Activated CD8-positive, alpha-beta T cell treated with anti-CD3 and anti-CD28 coated beads for 36 hours (primary cell): Measurements from ENCODE around the gene GRAMD4. TPM values are rescaled to one million over a fixed set of nuclear protein-coding genes. Genes with fewer than 3 reads are reported as not detected.

ENCODE experiments used
- ATAC-seq: fragments of 200-7000 bp; cut with Tn5 transposase; one replicate; pipeline ENCODE4 v1.10.0; 2021; ENCODE audit warnings: mild to moderate bottlenecking, moderate library complexity
- CTCF ChIA-PET: fragments of 350-600 bp; sonication (Branson Sonifier 250); formaldehyde crosslinking; loops from one replicate; lab custom pipeline; 2021; ENCODE audit warnings: antibody characterized with exemption; lab: Charles Lee
- POLR2A ChIA-PET: fragments of 350-600 bp; sonication (Branson Sonifier 250); formaldehyde crosslinking; loops from one replicate; lab custom pipeline; 2021; ENCODE audit warnings: antibody characterized with exemption; lab: Charles Lee
- DNase-seq: peaks from one replicate; pipeline ENCODE4 v3.0.0-alpha.2; 2020
- H3K27ac Mint-ChIP-seq: one replicate; pipeline ENCODE4 v1.8.0; 2021; ENCODE audit warnings: mild to moderate bottlenecking, mixed read lengths
- H3K27me3 Mint-ChIP-seq: one replicate; pipeline ENCODE4 v1.8.0; 2021; ENCODE audit warnings: mixed read lengths
- H3K36me3 Mint-ChIP-seq: one replicate; pipeline ENCODE4 v1.8.0; 2021; ENCODE audit warnings: low read depth, mixed read lengths
- H3K4me1 Mint-ChIP-seq: one replicate; pipeline ENCODE4 v1.8.0; 2021; ENCODE audit warnings: low read depth, mixed read lengths
- H3K4me3 Mint-ChIP-seq: one replicate; pipeline ENCODE4 v1.8.0; 2021; ENCODE audit warnings: mild to moderate bottlenecking, moderate library complexity, mixed read lengths
- H3K9me3 Mint-ChIP-seq: one replicate; pipeline ENCODE4 v1.8.0; 2021; ENCODE audit warnings: mixed read lengths
- CTCF ChIP-seq: fragments of 200-600 bp; IDR thresholded peaks from one replicate; pipeline ENCODE4 v1.8.0; 2022; ENCODE audit warnings: antibody characterized with exemption, mild to moderate bottlenecking
- intact Hi-C: fragments of 100-400 bp; cut with micrococcal nuclease; formaldehyde crosslinking; loops from one replicate; pipeline ENCODE4 v1.10.0; 2022
- total RNA-seq, 2 experiments: library from RNA; stranded (reverse); gene quantifications; one replicate each; pipeline ENCODE4 v1.2.3, GENCODE V29; 2021

Gene GRAMD4
- 10 to 100 TPM; 26.9 to 28.1 TPM for total RNA-seq

GRCh38 chr22:46619830-46620501, at the start of gene GRAMD4:
Gene GRAMD4, plus strand, starts transcription at chr22:46620386. Its CDS starts 6,414 bp downstream, at chr22:46626800.
- ChIA-PET CTCF (no interaction called here), POLR2A (no interaction called here)
- Mint-ChIP-seq H3K27ac (no peak within 1 kb of the TSS), H3K4me3 (no peak within 1 kb of the TSS), H3K27me3 (no peaks in the 10 kb centered on the region), H3K4me1 (no peaks in the 10 kb centered on the region), H3K9me3 (no peaks in the 10 kb centered on the region), H3K36me3 (no peaks in the 10 kb centered on the region)
- intact Hi-C loops: no loop called here
- no peak for TF ChIP-seq CTCF
- no peak for DNase-seq
- no peak for ATAC-seq

GRCh38 chr22:46571642-46572250, 48.4 kb upstream of the GRAMD4 start:
- no peak for DNase-seq
- Mint-ChIP-seq H3K4me1 (peaks cover 9% of the 10 kb centered on the region), H3K27ac (no peak overlapping the region), H3K9me3 (peaks cover 15% of the 10 kb centered on the region), H3K4me3 (no peak overlapping the region), H3K27me3 (no peaks in the 10 kb centered on the region), H3K36me3 (no peaks in the 10 kb centered on the region)
- intact Hi-C loops: no loop called here
- no peak for ATAC-seq
- POLR2A ChIA-PET: no interaction called here
- CTCF ChIA-PET: no interaction called here
- no peak for TF ChIP-seq CTCF

- DNase-seq (no peak), ATAC-seq (no peak)
- CTCF ChIA-PET: no interaction called here
- TF ChIP-seq CTCF: no peak
- intact Hi-C loops: no loop called here
- POLR2A ChIA-PET: interaction anchor here (0.7 kb wide), 1 partner anchor 168 kb away, joined by 3 read pairs; no protein-coding TSS in a partner anchor
- no peak overlapping the region for H3K4me3 Mint-ChIP-seq
- H3K27me3 Mint-ChIP-seq: no peaks in the 10 kb centered on the region
- no peak overlapping the region for H3K27ac Mint-ChIP-seq
- H3K36me3 Mint-ChIP-seq: no peaks in the 10 kb centered on the region
- peaks cover 14% of the 10 kb centered on the region for H3K4me1 Mint-ChIP-seq
- H3K9me3 Mint-ChIP-seq: peaks cover 15% of the 10 kb centered on the region
Measured at GRCh38 chr22:46572911-46573780, 47.0 kb upstream of the GRAMD4 start.

GRCh38 chr22:46573781-46574437, 46.3 kb upstream of the GRAMD4 start:
- H3K4me3 Mint-ChIP-seq: no peak overlapping the region
- no peaks in the 10 kb centered on the region for H3K27me3 Mint-ChIP-seq
- ATAC-seq (no peak), DNase-seq (no peak)
- ChIA-PET CTCF (no interaction called here), POLR2A (no interaction called here)
- intact Hi-C loops: no loop called here
- H3K4me1 Mint-ChIP-seq: peaks cover 22% of the 10 kb centered on the region
- peaks cover 15% of the 10 kb centered on the region for H3K9me3 Mint-ChIP-seq
- H3K27ac Mint-ChIP-seq: no peak overlapping the region
- no peaks in the 10 kb centered on the region for H3K36me3 Mint-ChIP-seq
- no peak for TF ChIP-seq CTCF
